ENCODE measurements around the gene TAS2R9. TPM values are rescaled to one million over a fixed set of nuclear protein-coding genes. Genes with fewer than 3 reads are reported as not detected.

TAS2R9 gene
- total RNA-seq, 1 experiment from 2014 or later, result not detected

DNA sequence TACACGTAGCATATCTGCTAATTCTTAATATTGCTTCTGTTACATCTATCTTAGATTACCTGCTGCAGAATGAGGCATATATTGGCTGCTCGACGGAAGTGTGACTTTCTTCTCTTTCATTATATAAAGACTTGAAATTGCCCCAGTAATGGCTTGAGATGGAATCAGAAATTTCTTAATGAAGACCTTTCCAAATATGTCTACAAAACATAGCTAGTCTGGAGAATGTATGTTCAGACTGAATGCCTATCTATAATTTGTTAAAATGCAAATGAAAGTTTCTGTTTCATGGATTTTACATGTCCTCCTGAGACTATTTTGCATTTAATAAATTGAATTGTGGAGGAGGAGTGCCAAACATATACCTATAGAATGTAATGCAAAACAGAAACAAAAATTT lies 16.3 kb upstream of the TAS2R9 start, which contains the start of gene TAS2R10:
Gene TAS2R10 (minus strand): TSS at position 101 of the 400 bp plus-strand sequence. CDS start 89 bp downstream, at position 12.
- no peak for TF ChIP-seq RAD21 (IDR thresholded peaks at IDR 0.05; ENCODE audit: low read depth)
- TF ChIP-seq, protein P1, sequence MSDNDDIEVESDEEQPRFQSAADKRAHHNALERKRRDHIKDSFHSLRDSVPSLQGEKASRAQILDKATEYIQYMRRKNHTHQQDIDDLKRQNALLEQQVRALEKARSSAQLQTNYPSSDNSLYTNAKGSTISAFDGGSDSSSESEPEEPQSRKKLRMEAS (IDR thresholded peaks at IDR 0.05), result no peak
- TF ChIP-seq ZFX (IDR thresholded peaks at IDR 0.05), result no peak
- TF ChIP-seq EZH2 (IDR thresholded peaks at IDR 0.05), result no peak
- TF ChIP-seq ELF1 (IDR thresholded peaks at IDR 0.05; ENCODE audit: borderline replicate concordance, low read depth), result no peak
- TF ChIP-seq, protein P2, sequence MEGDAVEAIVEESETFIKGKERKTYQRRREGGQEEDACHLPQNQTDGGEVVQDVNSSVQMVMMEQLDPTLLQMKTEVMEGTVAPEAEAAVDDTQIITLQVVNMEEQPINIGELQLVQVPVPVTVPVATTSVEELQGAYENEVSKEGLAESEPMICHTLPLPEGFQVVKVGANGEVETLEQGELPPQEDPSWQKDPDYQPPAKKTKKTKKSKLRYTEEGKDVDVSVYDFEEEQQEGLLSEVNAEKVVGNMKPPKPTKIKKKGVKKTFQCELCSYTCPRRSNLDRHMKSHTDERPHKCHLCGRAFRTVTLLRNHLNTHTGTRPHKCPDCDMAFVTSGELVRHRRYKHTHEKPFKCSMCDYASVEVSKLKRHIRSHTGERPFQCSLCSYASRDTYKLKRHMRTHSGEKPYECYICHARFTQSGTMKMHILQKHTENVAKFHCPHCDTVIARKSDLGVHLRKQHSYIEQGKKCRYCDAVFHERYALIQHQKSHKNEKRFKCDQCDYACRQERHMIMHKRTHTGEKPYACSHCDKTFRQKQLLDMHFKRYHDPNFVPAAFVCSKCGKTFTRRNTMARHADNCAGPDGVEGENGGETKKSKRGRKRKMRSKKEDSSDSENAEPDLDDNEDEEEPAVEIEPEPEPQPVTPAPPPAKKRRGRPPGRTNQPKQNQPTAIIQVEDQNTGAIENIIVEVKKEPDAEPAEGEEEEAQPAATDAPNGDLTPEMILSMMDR (IDR thresholded peaks at IDR 0.05 in 2 of 3, conservative IDR thresholded peaks at IDR 0.05 in 1 of 3; ENCODE audit: borderline replicate concordance in 1 of 3, insufficient read depth in 1 of 3, low read depth in 2 of 3, low read length in 2 of 3), result no peak
- TF ChIP-seq, protein P3, sequence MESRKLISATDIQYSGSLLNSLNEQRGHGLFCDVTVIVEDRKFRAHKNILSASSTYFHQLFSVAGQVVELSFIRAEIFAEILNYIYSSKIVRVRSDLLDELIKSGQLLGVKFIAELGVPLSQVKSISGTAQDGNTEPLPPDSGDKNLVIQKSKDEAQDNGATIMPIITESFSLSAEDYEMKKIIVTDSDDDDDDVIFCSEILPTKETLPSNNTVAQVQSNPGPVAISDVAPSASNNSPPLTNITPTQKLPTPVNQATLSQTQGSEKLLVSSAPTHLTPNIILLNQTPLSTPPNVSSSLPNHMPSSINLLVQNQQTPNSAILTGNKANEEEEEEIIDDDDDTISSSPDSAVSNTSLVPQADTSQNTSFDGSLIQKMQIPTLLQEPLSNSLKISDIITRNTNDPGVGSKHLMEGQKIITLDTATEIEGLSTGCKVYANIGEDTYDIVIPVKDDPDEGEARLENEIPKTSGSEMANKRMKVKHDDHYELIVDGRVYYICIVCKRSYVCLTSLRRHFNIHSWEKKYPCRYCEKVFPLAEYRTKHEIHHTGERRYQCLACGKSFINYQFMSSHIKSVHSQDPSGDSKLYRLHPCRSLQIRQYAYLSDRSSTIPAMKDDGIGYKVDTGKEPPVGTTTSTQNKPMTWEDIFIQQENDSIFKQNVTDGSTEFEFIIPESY (IDR thresholded peaks at IDR 0.05; ENCODE audit: extremely low read depth, insufficient replicate concordance, low read length), result no peak
- TF ChIP-seq EGR1 (IDR thresholded peaks at IDR 0.05; ENCODE audit: low read depth), result no peak
- no peak for TF ChIP-seq POLR2AphosphoS5 (IDR thresholded peaks at IDR 0.05; ENCODE audit: low read depth, low read length)
- BruUV-seq (replicated peaks), result no TSS peak
- RAD21 ChIA-PET (ENCODE audit: low non-redundant PET in 1 of 2, low total read pairs in 2 of 2, uncharacterized antibody in 2 of 2, unreplicated experiment in 2 of 2), result no interaction called here
- CTCF ChIA-PET, result interaction anchor here (0.6 kb wide), 1 partner anchor 98 kb away, joined by 3 read pairs; no protein-coding TSS in a partner anchor
- Histone ChIP-seq H3K9ac (ENCODE audit: low read length) (no peak within 1 kb of the TSS), H3K9me2 (ENCODE audit: insufficient read depth) (no peaks in the 10 kb centered on the region), H3K4me3 (replicated peaks in 1 of 2; ENCODE audit: low read depth in 1 of 2, low read length in 2 of 2) (no peak within 1 kb of the TSS), H3K36me3 (ENCODE audit: control insufficient read depth in 1 of 2, insufficient read depth in 2 of 2, low read length in 2 of 2) (no peaks in the 10 kb centered on the region), H3K79me2 (ENCODE audit: insufficient read depth, low read length) (no peaks in the 10 kb centered on the region), H3K4me2 (ENCODE audit: low read length) (no peak within 1 kb of the TSS), H3K4me1 (ENCODE audit: control insufficient read depth in 1 of 2, insufficient read depth in 2 of 2, low read length in 2 of 2) (no peaks in the 10 kb centered on the region), H3K27ac (ENCODE audit: low read depth, low read length) (no peak within 1 kb of the TSS), H3K27me3 (ENCODE audit: insufficient read depth, low read length) (no peaks in the 10 kb centered on the region), H2AFZ (ENCODE audit: low read depth, low read length, poor library complexity, severe bottlenecking) (no peak within 1 kb of the TSS), H4K20me1 (ENCODE audit: insufficient read depth) (no peaks in the 10 kb centered on the region), H3K9me3 (ENCODE audit: control insufficient read depth in 1 of 2, insufficient read depth in 1 of 2, low read depth in 1 of 2, low read length in 2 of 2) (no peaks in the 10 kb centered on the region)
- ATAC-seq, result no peak
- POLR2A ChIA-PET, result no interaction called here
- intact Hi-C loops (cut with micrococcal nuclease), result no loop called here
- DNase-seq (ENCODE audit: low read depth, low spot score), result no peak
